ENCODE data around the gene DUOX2. TPM values are rescaled to one million over a fixed set of nuclear protein-coding genes. Genes with fewer than 3 reads are reported as not detected.

Gene DUOX2
- total and polyA plus RNA-seq, 2 of the 13 experiments (the other 11 are each of a cell fraction or from before 2014, with no cell fraction given), result 0.08 TPM; not detected in 1

DNA sequence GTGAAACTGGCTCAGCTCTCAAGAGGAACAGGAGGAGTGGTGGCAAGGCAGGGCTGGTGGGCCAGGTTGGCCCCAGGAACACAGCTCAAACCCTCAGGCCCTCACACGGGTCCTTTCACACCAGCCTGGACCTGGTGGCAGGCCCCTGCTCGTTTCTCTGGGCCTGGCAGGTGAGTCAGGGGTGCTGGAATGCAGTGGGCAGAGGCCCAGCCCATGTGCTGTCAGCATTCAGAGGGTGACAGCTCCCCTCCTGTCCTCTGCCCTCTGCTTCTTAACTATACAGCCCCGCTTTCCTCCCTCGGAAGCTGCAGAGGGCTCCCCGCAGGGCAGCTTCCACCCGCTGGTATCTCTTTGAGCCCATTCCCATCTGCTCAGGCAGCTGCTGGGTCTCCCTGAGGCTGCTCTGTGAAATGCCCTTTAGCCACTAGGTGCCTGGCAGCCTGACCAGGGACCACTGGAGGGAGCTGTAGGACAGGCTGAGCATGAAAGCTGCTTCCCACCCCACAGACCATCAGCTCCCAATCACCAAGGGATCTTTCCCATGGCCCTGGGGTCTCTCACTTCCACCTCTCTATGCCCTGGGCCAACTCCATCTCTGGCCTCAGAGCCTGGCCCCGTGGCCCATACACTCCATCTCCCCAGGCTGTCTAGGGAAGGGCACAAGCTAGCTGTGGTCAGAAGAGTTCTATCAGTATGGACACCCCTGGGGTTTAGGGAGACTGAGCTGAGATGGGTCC, 49.0 kb upstream of the DUOX2 start:
- CTCF ChIA-PET (ENCODE audit: low intra/inter-chr PET ratio, low total read pairs), result interaction anchor here (0.7 to 2.3 kb wide), 5 partner anchors 42 to 294 kb away, joined by 3 to 16 read pairs (median 4); no protein-coding TSS in a partner anchor
- Histone ChIP-seq H3K4me2 (ENCODE audit: low read depth, low read length) (peak overlapping the region; percentile 38; the same call in 1 of the 2 replicates), H3K79me2 (ENCODE audit: insufficient read depth, low read length) (no peaks in the 10 kb centered on the region), H3K36me3 (replicated peaks in 1 of 2; ENCODE audit: control insufficient read depth in 1 of 2, insufficient read depth in 2 of 2, low read length in 2 of 2) (no peaks in the 10 kb centered on the region), H3K9ac (ENCODE audit: insufficient read depth, low read depth, low read length) (no peak overlapping the region), H3K27ac (ENCODE audit: extremely low read length, insufficient read depth, low read length) (no peak overlapping the region), H2AFZ (ENCODE audit: low read length) (no peak overlapping the region), H3K4me3 (replicated peaks in 1 of 3; ENCODE audit: insufficient read depth in 1 of 3, low read depth in 2 of 3, low read length in 3 of 3) (no peak overlapping the region; a peak in 1 of 6 replicates), H3K27me3 (ENCODE audit: control insufficient read depth in 1 of 2, insufficient read depth in 2 of 2, low read length in 2 of 2) (no peaks in the 10 kb centered on the region), H3K4me1 (ENCODE audit: insufficient read depth, low read length) (peaks cover 41% of the 10 kb centered on the region), H4K20me1 (ENCODE audit: insufficient read depth, low read length) (no peaks in the 10 kb centered on the region), H3K9me3 (ENCODE audit: low read length) (no peaks in the 10 kb centered on the region)
- WGBS (ENCODE audit: low lambda C conversion rate), result 0% methylated on average over 5 of the region's 7 CpGs
- peak; percentile 76 for DNase-seq (ENCODE audit: low spot score)
- peak; percentile 94 for FAIRE-seq
- intact Hi-C loops (cut with micrococcal nuclease; ENCODE audit: unreplicated experiment) (loop anchor here (2.0 to 5.0 kb wide), 3 partner anchors 38 to 294 kb away; a partner anchor contains a TSS), in situ Hi-C loops (cut with HindIII; ENCODE audit: extremely low pct_ligation_motif_present, low pct_unique_long_range_greater_than_20kb) (loop anchor here (5.0 kb wide), 2 partner anchors 99 to 239 kb away; a partner anchor contains a TSS)
- POLR2A ChIA-PET, result interaction anchor here (0.9 to 1.9 kb wide), 6 partner anchors 24 to 239 kb away, joined by 4 to 12 read pairs (median 5); partner anchors contain the start of gene SHF
- BruUV-seq (replicated peaks), result no TSS peak
- ATAC-seq, result peak; percentile 83
- no peak for TF ChIP-seq HOXA9 (CRISPR knock-in tag; IDR thresholded peaks at IDR 0.05; ENCODE audit: borderline replicate concordance)
- TF ChIP-seq HMG20B (CRISPR knock-in tag; conservative IDR thresholded peaks at IDR 0.05), result no peak
- TF ChIP-seq ZBTB7B (CRISPR knock-in tag; IDR thresholded peaks at IDR 0.05), result no peak
- TF ChIP-seq ZSCAN5A (CRISPR knock-in tag; IDR thresholded peaks at IDR 0.05; ENCODE audit: borderline replicate concordance), result no peak
- TF ChIP-seq SALL2 (CRISPR knock-in tag; IDR thresholded peaks at IDR 0.05), result peak; percentile 77; the same call in 1 of the 2 replicates
- TF ChIP-seq, protein P1, sequence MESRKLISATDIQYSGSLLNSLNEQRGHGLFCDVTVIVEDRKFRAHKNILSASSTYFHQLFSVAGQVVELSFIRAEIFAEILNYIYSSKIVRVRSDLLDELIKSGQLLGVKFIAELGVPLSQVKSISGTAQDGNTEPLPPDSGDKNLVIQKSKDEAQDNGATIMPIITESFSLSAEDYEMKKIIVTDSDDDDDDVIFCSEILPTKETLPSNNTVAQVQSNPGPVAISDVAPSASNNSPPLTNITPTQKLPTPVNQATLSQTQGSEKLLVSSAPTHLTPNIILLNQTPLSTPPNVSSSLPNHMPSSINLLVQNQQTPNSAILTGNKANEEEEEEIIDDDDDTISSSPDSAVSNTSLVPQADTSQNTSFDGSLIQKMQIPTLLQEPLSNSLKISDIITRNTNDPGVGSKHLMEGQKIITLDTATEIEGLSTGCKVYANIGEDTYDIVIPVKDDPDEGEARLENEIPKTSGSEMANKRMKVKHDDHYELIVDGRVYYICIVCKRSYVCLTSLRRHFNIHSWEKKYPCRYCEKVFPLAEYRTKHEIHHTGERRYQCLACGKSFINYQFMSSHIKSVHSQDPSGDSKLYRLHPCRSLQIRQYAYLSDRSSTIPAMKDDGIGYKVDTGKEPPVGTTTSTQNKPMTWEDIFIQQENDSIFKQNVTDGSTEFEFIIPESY (CRISPR knock-in tag; IDR thresholded peaks at IDR 0.05), result no peak
- peak; percentile 70 for TF ChIP-seq FOSL2 (CRISPR knock-in tag; IDR thresholded peaks at IDR 0.05)
- TF ChIP-seq SYNCRIP (IDR thresholded peaks at IDR 0.05; ENCODE audit: insufficient read depth, low read depth, low read length), result no peak
- TF ChIP-seq SMAD3 (CRISPR knock-in tag; IDR thresholded peaks at IDR 0.05), result 0 out of 2 replicates have a peak, but pooled peaks have one; percentile 32
- TF ChIP-seq TEAD3 (CRISPR knock-in tag; optimal IDR thresholded peaks at IDR 0.05; ENCODE audit: borderline replicate concordance), result peak; percentile 68
- TF ChIP-seq, protein P2, sequence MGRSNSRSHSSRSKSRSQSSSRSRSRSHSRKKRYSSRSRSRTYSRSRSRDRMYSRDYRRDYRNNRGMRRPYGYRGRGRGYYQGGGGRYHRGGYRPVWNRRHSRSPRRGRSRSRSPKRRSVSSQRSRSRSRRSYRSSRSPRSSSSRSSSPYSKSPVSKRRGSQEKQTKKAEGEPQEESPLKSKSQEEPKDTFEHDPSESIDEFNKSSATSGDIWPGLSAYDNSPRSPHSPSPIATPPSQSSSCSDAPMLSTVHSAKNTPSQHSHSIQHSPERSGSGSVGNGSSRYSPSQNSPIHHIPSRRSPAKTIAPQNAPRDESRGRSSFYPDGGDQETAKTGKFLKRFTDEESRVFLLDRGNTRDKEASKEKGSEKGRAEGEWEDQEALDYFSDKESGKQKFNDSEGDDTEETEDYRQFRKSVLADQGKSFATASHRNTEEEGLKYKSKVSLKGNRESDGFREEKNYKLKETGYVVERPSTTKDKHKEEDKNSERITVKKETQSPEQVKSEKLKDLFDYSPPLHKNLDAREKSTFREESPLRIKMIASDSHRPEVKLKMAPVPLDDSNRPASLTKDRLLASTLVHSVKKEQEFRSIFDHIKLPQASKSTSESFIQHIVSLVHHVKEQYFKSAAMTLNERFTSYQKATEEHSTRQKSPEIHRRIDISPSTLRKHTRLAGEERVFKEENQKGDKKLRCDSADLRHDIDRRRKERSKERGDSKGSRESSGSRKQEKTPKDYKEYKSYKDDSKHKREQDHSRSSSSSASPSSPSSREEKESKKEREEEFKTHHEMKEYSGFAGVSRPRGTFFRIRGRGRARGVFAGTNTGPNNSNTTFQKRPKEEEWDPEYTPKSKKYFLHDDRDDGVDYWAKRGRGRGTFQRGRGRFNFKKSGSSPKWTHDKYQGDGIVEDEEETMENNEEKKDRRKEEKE (IDR thresholded peaks at IDR 0.05), result no peak
- TF ChIP-seq ZNF883 (CRISPR knock-in tag; IDR thresholded peaks at IDR 0.05; ENCODE audit: not compliant biosample characterization), result peak; percentile 44
- TF ChIP-seq, protein P3, sequence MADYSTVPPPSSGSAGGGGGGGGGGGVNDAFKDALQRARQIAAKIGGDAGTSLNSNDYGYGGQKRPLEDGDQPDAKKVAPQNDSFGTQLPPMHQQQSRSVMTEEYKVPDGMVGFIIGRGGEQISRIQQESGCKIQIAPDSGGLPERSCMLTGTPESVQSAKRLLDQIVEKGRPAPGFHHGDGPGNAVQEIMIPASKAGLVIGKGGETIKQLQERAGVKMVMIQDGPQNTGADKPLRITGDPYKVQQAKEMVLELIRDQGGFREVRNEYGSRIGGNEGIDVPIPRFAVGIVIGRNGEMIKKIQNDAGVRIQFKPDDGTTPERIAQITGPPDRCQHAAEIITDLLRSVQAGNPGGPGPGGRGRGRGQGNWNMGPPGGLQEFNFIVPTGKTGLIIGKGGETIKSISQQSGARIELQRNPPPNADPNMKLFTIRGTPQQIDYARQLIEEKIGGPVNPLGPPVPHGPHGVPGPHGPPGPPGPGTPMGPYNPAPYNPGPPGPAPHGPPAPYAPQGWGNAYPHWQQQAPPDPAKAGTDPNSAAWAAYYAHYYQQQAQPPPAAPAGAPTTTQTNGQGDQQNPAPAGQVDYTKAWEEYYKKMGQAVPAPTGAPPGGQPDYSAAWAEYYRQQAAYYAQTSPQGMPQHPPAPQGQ (CRISPR knock-in tag; IDR thresholded peaks at IDR 0.05; ENCODE audit: borderline replicate concordance), result no peak
- no peak; the same call in 1 of the 2 replicates for TF ChIP-seq RXRA (CRISPR knock-in tag; IDR thresholded peaks at IDR 0.05)
- no peak for TF ChIP-seq CENPT (CRISPR knock-in tag; IDR thresholded peaks at IDR 0.05; ENCODE audit: low read depth)
